HT-29 (cell line): Measurements from ENCODE around the gene TIMP3. TPM values are rescaled to one million over a fixed set of nuclear protein-coding genes. Genes with fewer than 3 reads are reported as not detected.
A peak's percentile ranks its signal among the peaks of the same experiment; 100 is the strongest.

Source experiments
- DNase-seq: peaks from one replicate; pipeline ENCODE4 v3.0.0-alpha.2; 2015; ENCODE audit warnings: low spot score
- total RNA-seq: library from RNA; depleted of rRNA; stranded (reverse); fragments of >200 nt; shearing (Covaris generic); gene quantifications from 2 replicates; pipeline ENCODE4 v1.2.3, GENCODE V29; 2014

Gene TIMP3
- total RNA-seq, 1 experiment from 2014 or later: not detected

DNA sequence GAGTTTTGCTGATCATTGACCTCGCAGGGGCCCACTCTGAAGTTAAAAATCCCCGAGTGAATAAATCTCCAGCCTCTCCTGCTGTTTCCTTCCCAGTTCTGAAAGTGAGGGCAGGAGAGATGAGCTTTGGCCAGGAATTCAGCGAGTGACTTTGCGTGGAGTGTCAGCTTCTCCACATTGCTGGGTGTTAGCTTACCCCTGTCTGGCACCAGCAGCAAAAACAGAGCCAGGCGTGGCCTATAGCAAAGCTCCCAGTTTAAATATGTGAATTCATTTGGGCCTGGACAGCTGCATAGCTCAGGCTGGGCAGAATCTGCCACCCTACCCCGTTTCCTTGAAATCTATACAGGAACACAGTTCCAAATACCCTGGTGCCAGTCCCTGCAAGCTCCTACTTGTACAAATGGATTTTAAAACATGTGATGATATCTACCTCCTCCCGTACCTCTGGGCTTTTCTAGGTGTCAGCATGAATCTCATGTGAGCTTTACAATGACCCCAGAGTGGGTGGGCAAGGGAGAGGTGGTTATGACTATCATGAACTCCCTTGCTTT lies 25.6 kb downstream of the TIMP3 start:
- DNase-seq: no peak

DNA sequence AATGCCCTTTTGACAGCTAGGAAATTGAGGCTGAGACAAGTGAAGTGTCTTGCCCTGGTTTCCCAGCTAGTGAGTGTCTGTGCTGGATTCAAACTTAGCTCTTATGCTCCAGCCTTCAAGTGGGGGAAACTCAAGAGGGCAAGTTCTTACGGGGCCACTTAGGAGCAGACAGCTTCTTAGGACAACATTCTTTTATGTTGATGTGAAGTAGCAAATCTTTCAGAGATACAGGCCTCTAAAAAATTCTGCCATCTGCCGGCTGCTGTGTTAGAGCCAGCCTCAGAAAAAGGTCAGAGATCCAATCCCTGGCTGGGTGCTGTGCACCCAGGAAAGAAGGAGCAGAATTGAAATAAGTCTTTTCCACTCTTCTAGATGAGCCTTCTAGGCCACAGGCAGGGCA lies 26.6 kb downstream of the TIMP3 start:
- DNase-seq: peak; percentile 30

DNA sequence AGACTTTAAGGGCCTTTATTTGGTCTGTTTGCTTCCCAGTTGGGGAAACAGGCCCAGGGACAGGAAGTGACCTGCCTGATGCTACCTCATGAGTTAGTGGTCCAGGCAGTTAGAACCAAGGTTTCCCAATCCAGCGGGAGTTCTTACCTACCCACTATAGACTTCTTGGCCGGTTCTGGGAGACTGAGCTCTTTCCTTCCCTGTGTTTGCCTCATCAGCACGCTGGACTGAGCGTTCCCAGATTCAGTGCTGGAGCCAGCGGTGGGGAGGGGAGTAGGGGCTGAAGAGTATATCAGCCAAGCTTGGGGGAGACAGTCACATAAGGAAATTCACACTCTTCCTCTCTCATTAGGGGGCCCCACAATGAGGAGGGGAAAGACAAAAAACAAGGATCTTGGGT lies 27.1 kb downstream of the TIMP3 start:
- no peak for DNase-seq

DNA sequence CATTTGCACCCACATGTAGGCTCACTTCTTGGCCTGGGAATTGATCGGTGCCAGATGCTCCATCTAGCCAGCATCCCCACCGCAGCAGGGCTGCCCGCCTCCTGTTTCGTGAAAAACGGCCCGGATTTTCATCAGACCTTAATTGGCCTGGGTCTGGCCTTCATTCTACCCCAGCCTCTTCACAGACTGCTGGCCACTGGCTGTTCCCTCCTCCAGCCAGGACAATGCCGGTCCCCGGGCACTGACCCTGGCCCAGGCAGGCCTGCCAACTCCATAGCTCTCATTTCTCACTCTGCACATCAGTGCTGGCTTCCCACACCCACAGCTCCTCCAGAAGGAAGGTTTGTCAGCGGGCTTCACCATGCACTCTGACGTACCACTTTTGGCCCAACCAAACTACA lies 27.9 kb downstream of the TIMP3 start:
- no peak for DNase-seq

DNA sequence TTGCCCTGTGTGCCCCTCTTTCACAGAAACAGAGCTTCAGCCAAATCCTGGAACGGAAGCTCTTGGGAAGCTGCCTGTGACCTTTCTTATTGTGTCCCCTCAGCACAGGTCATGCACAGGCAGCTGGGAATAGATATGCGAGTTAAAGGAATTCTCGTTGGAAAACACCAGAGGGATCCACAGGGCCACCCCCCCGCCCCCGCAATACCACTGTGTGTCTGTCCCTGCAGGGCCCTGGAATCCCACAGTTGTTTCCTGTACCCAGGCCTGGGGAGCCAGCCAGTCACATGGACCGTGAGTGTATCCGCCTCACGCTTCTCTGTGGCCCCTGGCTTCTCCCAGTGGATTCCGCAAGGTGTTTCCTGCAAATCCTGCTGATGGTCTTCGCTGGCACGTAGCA lies 29.0 kb downstream of the TIMP3 start:
- DNase-seq: no peak

DNA sequence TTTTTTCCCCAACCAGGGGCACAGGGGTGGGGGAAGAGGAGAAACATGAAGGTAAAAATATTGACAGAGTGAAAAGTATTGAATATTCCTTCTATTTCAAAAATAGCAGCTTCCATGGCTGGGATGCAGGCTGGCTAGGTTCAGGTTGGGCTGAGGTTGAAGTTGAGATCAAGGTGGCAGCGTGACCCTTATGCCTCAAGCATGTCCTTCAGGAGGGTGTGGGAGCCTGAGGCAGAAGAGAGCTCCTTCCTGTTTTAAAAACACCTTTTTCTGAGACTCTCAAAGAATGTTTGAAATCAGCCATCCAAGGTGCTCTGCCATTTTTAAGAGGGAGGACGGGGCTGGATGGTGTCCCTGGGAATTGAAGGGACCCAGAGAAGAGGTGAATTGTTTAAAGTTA lies 29.5 kb downstream of the TIMP3 start:
- DNase-seq: no peak

DNA sequence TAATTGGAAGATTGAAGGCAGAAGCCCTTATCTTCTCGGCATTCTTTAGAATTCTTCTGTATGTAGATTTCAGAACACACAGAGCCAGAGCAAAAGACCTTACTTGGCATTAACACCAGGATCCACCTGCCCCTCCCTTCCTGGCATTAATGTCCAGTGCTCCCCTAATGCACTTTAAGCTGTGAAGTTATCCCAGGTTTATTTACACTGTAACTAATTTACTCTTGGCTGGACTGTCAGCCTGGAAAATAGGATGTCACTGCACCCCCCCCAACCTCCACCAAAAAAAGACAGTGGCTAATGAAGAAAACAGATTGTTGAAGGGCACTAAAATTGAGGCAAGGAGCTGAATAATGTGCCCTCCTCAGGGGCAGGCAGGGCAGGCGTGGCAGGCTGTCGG lies 30.1 kb downstream of the TIMP3 start:
- no peak for DNase-seq

DNA sequence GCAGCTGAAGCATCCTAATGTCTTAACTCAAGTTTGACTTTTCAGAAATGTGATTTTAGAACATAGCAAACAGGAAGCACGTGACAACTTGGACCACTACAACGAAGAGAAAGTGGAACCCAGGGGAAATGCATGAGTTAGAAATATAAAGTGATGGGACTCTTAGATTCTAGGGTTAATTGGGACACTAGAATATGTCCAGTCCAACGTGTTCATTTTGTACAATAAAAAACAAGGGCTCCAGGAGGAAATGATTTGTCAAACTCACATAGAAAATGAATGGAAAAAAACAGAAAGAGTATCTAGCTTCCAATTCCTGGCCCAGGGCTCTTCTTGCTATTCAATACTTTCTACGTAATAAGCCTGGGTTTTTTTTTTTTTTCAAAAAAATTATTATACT lies 30.7 kb downstream of the TIMP3 start:
- DNase-seq: no peak

DNA sequence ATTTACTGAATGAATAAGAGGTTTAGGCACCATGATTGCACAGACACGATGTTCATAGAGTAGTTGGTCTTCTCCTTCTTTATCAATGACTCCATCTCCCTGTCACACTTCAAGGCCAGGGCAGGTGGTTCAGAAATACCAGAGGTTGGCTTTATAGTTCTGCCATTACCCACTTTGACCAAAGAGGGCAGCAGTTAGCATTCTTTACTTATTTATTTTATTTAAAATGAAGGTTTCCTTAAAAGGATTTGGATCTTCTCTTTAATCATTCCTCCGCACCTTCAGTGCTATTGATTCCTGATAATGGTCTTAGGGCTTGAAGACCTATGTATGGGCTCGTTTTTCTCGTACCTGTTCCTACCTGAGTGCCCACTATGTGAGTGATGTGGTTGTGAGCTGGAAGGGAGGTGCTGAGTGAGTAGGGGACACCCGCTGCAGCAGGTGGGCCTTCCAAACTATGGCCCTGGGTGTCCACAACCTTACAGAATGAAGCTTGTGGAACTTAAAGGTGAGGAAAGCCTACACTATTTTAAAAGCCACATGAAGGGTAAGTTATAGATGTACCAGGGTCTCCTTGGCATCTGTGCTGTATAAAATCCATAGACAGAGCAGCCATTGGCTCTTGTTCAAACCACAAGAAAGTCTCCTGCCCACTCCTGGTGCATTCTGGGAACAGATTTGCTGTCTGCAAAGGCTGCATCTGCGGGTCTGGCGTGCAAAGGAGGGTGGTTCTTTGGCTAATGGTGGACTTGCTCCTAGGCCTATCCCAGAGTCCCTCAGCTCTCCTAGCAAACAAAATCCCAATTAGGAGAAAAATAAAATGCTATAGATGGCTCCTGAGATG lies 35.0 kb downstream of the TIMP3 start:
- DNase-seq: peak; percentile 39

DNA sequence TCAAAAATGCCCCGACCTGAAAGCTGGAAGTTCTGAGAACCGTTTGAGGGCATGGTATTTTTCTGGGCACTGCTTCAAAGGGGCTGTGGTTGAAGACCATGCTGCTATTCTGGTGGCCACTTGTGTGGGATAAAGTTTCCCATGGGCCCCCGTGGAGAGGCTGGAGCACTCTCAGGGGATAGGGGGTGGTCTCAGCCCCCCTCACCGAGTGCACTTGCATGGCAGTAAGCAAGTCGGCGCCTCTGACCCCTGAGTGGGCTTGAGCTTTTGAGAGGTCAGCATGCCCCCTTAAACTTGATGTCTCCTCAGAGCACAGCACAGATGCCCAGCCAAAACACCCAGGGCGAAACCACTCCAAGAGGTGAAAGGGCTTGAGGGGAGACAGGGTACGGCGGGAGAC lies 35.6 kb downstream of the TIMP3 start:
- no peak for DNase-seq

DNA sequence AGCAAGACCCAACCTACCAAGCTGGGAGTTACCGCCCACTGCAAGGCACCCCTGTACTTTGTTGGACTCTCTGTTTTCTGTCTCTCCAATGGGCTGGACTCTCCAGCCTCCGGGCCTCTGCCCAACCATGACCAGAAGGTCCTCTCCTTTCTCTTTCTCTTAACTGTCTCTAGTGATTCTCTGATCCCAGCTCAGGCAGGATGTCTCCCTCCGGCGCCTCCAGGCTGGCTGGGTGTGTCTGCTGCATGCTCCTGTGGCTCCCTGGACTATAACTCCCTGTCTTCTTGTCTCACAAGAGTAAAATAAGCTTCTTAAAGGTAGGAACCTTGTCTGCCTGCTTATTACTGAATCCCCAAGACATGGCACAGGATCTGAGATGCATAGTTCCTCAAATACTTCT lies 36.3 kb downstream of the TIMP3 start:
- no peak for DNase-seq

DNA sequence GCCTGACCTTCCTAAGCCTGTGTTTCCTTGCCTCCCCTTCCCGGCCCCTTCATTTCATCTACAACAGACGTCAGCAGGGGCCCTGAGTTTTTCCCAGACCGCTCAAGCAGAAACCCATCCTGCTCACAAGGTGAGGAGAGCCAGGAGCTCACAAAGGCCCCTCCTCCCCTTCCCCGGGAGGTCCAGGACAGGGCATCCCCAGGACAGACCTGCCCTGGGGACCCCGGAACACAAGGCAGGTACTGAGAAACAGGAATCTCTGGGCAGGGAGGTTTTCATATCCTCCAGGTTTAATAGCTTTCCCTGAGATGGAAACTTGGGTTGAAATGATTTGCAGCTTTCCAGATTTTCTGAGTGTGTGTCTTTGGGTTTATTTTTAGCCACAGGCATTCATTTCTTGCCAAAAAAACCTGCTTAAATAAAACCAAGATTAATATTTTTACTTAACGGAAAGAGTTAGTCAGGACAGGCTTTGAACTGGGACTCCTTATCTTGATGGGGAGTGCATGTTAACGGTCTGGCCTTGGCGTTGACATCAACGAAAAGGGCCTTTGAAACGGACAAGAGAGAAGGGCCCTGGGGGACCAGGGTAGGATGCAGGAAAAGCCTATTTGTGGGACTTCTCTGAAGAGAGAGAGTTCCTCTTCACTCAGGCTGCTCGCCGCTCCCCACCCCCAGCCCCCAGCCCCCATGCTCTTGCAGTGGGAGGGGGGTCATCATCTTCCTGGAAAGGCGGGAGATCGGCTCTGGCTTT lies 38.5 kb downstream of the TIMP3 start:
- DNase-seq: no peak

DNA sequence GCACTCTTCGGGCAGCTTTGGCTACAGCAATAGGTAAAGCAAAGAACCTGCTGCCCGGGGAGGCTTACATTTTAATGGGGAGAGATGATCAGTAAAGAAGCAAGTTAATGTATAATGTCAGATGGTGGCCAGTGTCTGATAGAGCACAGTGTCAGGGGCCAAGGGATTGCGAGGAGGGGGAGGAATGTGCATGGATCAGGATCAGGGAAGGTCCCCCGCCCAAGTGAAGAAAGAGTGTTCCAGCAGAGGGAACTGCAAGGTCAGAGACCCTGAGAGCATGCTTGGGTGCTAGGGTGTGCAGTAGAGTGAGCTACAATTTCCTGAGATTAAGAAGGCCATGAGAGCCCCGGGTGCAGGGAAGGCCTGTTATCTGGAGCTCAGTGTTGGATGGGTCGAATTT lies 39.7 kb downstream of the TIMP3 start:
- no peak for DNase-seq

DNA sequence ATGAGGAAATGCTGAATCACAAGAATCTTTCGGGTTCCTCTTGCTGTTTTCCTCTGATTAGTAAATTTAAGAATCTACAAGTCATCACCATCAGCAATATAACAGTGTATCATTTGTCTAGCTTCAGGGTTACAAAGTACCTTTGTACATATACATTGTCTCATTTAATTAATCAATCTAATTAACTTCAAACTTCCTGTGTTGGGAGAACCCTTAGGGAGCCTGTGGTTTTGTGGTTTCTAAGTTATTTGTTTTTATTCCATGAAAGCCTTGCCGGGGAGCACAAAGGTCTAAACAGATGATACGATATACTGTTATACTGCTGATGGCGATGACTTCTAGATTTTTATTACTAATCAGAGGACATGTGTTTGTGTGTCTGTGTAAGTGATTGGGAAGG lies 41.0 kb downstream of the TIMP3 start:
- no peak for DNase-seq

DNA sequence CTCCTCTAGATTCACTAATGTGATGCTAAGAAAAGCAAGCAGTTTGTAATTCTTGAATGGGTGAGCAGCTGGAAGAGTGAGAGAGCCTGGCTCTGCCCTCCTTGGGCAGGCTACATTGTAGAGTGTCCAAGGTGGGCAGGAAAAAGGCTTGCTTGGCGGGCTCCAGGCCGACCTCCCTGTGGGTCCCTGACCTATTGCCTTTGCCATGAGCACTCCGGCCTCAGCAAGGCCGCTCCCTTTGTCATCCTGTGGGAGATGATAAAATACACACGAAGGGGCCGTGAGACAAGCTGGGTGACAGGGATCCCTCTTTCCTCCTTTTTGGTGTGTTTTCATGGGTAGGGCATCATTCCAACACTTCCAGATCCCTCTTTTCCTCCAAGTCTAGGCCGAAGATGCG lies 41.8 kb downstream of the TIMP3 start:
- DNase-seq: no peak

DNA sequence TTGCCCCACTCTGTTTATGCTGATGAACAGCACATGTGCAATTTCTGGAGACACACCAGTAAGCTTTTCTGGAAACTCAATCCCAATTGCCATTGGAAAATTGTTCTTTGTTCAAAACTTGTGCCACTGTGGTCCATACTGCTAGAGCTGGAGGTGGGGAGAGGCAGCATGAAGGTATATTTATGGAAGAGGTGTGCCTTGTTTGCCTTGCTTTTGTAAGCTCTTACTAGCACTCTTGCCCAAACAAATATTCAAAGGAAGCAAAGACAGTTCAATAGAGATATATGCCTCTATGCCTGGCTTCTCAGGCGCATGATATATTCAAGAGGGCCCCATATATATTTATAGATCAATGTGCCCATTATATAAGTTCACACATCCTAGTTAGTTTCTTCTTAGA lies 42.7 kb downstream of the TIMP3 start:
- no peak for DNase-seq

DNA sequence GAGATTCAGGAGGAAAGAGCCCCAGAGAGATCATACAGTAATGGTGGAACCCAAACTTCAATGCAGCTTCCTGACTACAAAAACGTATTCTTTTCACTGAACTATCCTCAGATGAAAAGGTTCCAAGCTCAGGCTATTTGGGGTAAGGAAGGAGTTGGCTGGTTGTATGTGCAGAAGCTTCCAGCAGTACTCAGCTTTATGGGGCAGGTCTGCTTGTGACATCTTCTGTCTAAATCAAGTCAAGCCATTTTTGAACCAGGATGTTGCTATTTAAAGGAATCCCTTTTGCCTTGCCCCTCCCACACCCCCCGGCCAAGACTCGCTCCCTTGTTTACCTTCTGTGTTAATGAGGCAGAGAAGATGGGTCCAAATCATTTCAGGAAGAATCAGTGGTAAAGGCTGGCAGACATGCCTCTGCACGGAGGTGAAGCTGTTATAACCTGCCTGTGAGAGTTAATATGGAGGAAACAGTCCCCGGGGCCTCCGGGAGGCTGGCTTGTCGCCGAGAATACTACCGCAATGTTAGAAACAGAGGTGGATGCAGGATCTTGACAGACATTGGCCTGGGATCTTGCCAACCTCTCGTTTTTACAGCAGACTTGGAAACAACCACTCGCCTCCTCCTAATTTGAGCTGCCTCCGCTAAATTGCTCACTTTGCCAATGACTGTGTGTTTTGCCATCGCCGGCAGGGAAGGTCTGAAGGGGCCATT lies 45.4 kb downstream of the TIMP3 start:
- no peak for DNase-seq

DNA sequence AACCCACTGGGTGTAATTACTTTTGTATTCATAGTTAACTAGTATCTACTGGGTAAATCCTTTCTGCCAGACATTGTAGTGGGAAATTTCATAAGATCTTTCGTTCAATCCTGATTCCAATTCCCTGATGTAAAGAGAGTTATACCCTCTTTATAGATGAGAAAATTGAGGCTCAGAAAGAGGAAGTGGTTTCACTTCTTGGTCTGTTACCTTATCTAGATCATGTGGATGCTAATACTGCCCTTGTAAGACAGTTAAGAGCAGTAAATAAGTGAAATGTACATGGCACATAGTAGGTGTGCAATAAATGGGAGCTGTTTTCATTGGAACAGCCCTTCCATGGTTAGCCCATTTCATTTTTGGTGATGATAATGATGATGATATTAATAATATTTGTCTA lies 46.7 kb downstream of the TIMP3 start:
- DNase-seq: no peak

DNA sequence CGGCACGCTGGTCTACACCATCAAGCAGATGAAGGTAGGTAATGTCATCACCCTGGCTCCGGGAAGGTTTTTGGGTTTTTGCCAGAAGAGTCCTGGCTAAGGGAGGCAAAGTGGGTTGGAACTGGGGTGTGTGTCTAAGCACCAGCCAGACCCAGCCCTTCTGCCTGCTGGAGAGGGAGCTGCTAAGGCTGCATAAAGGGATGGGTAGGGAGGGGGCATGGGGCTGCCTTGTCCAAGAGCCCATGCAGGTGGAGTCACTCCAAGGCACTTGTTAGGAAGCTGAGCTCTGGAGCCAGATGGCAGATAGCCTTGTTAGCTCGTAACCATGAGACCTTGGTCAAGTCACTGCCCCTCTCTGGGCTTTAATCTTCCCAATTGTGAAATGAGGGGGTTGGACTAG lies 48.0 kb downstream of the TIMP3 start:
- no peak for DNase-seq

DNA sequence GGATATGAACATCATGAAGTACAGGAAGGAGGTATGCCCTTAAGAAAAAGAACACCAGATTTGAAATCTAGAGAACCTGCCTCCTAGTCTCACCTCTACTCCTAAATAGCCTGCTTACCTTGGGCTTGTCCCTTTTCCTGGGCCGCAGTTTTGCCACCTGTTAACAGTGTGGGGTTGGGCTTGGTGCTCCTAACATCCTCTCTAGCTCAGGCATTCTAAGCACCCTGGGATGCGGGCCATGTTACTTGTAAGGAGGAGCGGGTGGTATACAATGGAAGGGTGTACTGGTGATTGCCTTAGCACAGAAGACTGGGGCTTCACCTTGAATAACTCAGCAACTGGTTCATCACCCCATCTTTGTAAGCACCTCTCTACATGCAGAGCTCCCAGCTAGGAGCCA lies 48.7 kb downstream of the TIMP3 start:
- no peak for DNase-seq

DNA sequence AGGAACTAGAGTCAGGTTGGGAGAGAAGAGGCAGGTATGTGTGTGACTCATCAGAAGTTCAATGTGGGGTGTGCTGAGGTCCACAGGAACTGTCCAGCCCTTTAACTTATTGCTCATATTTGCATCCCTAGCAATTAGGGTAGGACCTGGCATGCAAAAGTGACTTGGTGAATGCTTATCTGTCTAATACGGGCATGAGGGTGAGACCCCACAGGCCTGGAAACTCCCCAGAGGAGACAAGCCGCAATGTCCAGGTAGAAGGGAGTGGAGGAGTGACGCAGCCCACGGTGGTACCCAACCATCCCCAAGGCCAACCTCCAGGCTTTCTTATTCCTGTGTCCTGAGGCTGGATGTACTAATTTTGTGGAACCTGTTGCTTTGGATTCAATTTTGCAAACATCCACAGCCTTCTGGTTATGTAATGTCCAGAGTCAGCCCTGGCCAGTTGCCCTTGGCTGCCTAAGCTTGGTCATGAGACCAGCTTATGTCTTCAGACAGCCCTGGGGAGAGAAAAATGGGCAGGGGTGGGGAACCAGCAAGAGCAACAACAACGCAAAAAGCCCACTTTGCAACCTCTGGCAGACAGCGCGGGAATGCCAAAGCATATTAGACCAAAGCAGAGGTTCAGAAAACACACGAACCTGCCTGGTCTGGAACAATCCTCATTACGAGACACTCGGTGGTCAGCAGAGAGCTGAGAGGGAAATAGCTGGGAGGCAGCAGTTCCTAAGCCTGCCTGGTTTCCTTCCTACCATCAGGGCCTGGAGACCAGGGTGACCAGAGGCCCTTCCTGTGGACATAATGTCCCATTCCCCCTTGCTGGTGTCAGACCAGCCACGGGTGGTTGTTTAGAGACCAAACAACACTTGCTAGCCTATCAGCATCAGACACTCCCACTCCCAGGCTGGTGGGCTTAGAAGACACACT lies 49.3 kb downstream of the TIMP3 start:
- DNase-seq: no peak
